Stimulated activated naive CD4-positive, alpha-beta T cell (primary cell): ENCODE measurements around the gene SOX8.

Source experiments
- DNase-seq, 6 experiments: peaks; one replicate each; lab custom pipeline; 2025; lab: John Stamatoyannopoulos, UW

Gene SOX8

DNA sequence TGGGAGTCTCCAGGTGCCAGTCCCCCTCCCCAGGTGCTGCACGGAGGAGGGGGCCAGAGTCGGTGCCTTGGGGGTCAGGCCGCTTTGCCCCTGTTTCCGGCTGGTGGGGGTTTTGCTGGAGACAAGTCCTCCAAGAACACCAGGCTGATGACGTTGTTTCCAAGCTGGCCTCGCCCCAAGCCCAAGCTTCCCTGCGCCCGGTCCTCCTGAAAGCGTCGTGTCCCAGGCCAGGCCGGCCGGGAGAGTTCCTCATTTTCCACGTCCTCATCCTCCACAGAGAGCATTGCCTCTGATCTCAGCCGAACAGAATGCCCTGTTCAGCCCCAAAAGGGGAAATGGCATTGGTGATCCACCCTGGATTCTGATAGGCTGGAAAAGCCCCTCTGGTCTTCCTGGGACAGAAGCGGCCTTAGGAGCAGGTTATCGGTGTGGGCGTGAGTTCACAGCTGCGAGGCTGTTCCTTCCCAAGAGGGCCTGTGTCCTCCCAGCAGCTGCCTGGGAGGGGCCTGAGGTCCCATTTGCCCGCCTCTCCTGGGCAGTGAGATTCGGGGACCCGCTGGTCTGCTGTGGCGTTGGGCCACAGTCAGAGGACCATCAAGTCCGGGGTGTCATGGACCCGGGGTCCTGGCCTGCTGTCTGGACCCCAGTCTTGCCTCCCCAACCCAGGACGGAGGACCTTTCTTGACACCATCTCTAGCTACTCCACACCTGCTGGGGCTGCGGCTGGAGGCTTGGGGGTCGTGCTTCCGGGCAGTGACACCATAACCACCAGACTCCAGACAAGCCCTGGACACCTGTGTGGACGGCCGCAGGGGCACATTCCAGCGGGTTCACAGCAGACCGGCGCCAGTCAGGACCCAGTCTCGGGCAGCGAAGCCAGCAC, 7.1 kb downstream of the SOX8 start:
- no peak for DNase-seq

DNA sequence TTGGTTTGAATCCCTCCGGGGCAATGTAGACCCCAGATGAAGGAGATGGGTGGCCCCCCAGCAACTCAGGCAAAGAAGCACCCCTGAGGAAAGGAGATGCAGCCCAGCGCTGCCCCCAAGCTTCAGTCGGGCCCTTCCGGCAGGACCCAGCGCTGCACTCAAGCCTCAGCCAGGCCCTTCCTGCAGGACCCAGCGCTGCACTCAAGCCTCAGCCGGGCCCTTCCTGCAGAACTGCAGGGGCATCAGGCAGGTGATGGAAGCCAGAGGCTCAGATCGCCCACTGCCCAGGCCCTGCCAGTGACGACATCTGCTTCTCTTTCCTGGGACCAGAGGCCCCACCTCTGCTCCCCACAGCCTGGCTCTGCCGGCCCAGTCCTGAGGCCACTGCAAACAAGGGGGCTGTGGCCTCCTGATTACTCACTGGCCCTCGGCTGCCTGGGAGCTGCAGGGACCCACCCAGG, 7.8 kb downstream of the SOX8 start:
- DNase-seq, result no peak

DNA sequence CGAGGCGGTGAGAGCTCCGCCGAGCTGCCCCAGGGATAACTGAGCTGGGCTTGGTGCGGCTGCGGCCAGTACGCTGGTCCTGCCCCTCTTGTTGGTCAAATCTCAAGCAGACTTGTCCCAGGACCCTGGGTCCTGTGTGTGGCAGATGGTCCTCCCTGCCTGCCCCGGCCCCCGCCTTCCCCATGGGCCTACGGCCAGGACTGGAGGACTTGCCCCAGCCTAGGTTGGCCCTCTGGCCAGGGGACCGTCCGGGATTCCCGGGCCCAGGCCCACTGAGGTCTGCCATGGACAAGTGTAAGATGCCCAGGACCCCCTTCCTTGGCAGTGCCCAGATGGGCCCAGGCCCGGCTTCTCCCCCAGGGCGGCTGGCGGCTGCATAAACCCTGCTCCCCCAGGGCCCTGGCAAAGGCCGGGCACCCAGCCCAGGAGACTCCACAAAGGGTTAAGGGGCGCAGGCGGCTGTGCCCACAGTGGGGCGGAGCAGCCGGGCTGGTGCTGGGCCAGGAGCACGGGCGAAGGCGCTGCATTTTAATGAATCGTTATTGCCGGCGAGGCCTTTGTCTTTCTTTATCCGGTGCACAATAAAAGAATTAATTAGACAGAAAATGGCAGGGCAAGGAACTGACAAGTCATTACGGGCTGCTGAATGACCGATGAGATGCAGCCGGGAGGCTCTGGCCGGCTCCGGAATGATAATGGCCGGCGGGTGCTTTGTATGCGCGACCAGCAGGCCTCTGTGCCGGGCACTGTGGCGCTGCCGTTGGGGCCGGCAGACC, 9.1 kb downstream of the SOX8 start:
- DNase-seq, result no peak

DNA sequence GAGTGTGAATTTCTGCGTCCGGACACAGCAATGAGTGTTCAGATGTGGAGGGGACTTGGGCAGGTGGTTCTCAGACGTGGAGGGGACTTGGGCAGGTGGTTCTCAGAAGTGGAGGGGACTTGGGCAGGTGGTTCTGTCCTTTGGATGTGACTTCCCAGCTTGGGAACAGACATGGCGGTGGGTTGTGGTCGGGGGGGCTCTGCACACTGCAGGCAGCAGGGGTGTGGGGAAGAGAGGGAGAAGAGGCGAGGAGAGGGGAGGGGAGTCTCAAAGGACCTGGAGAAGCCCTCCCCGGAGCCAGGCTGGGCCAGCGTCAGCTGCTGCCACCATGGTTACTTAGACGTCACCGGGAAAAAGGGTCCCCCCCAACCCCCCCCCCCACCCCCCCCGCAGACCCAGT, 9.8 kb downstream of the SOX8 start:
- DNase-seq, result no peak

DNA sequence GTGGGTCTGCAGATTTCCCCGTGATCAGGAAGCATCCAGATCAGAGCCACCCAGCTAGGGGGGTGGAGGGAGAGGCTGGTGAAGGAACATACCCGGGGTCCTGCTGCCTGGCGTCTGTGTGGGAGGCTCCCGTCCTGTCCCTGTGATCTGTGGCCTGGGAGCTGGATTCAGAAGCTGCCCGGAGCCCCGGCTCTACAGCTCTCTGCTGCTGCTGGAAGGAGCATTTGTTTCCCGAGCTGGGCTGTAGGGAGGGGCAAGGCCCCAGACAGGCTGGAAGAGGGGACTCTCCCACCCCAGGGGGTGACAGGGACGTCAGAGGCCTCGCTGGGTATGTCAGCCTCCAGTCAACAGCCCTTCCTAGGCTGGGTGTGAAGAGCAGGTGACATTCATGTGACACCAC, 10.2 kb downstream of the SOX8 start:
- no peak for DNase-seq

DNA sequence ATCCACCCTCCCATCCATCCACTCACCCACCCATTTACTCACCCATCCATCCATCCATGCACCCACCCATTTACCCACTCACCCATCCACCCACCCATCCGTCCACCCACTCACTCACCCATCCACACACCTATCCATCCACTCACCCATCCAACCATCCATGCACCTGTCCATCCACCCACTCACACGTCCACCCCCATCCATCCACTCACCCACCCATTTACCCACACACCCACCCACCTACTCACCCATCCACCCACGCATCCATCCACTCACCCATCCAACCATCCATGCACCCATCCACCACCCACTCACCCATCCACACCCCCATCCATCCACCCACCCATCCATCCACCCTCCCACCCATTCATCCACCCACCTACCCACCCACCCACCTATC, 12.2 kb downstream of the SOX8 start:
- DNase-seq, result no peak

DNA sequence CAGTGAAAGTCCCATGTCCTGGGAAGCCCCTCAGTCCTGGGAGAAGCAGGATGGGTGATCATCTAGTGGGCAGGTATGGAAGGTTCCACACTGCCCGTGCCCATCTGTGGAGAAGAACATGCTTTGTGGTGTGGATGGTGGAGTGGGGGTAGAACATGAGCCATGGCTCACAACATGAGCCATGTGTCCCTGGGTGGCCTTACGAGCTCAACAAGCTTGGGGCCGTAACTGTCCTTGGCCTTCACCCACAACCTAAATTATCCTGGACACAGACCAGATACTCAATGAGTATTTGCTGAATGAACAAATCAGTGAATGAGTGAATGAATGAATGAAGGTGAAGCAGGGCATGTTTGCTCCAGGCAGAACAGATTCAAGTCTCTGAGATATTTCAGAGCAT, 13.5 kb downstream of the SOX8 start:
- no peak for DNase-seq

DNA sequence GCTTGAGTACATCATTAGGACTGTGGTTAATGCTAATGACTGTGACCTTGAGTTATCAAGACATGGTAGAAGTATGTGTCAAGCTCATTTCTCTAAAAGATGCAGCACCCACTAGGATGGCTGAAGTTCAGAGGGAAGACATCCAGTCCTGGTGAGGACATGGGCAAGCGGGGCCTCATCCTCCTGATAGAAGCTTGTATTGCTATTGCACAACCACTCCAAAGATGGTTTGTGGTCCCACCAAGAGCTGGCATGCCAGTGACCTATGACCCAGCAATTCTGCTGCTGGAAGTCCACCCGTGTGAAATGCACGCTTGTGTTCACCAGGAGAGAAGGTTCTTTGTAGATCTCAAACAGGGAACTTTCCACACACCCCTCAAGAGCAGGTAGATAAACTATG, 14.2 kb downstream of the SOX8 start:
- DNase-seq, result no peak

DNA sequence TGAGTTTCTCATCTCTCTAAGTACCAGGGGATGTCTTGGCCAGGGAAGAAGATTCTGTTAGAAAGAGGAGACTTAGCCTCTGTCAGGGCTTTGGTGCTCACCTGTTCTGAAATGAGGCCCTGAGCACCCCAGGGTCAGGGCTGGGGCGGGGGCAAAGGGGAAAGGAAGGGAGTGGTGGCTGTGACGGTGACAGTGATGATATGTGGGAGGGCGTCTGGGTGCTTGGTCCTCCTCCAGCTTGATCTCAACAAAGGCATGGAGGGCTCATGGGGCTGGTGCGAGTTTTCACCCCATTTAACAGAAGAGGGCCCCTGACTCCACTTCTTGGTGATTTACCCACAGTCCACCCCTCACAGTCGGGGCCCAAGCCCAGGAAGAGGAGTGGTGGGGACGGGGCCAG, 15.1 kb downstream of the SOX8 start:
- DNase-seq, result peak; percentile 19 to 67 (median 28)

DNA sequence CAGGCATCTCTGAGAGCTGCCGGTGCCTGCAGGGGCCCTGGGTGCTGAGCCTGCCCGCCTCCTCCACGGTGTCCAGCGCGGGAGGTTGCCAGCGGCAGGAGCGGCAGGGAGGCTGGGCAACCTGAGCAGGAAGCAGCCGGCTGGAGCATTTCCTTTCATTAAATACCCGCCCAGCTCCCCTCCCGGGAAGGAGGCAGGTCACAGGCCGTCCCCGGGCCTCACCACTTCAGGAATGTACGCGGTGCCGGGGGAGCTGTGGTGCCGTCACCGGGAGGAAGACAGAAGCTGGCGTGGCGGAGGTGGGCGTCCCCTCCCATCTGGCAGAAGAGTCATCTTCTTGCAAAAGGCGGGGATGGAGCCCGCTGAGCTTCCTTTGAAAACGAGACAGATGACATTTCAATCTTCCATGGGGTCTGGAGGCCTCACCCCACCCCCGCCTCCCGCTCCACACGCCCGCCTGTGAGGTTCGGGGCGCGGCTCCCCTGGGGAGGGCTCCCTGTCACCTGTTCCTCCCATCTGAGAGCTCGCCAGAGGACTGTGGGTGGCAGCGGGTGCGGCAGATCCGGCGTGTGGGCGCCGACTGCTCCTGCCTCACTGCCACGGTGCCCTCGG, 16.0 kb downstream of the SOX8 start:
- peak; percentile 39 to 66 (median 48) for DNase-seq

DNA sequence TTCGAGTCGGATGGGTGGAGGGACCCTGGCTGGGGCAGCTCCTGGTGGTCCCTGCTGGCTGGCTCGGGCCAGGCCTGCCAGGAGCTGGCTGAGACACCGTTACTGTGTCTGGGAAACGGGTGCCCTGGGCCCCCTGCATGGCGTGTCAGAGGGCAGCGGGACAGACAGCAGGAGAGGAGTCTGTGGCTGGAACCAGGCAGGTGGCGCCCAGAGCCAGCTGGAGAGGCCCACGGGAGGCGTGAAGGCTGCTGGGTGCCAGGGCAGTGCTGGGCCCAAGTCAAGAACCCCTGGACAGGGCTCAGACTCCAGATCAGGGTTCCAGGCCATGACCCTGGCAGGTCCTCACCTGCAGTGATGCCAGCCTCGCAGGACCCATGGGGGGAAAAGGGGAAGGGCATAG, 16.6 kb downstream of the SOX8 start:
- no peak for DNase-seq

DNA sequence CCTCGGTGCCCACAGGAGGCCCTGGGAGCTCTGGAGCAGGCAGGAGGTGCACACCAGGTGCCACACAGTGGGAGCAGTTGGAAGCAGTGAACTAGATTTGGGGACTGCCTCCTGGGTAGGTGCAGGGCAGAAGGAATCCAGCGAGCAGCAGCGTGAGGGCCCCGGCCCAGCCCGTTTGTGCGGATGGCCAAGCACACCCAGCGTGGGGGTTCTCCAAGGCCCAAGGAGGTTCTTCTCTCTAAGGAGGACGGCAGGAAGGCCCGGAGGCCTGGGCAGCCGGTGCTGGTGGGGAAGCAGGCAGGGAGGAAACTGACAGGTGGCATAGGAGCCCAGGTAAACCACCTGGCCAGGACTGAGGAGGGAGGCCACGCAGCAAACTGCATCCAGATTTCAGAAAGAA, 17.0 kb downstream of the SOX8 start:
- DNase-seq, result peak in 1 of 6 experiments; percentile 15

DNA sequence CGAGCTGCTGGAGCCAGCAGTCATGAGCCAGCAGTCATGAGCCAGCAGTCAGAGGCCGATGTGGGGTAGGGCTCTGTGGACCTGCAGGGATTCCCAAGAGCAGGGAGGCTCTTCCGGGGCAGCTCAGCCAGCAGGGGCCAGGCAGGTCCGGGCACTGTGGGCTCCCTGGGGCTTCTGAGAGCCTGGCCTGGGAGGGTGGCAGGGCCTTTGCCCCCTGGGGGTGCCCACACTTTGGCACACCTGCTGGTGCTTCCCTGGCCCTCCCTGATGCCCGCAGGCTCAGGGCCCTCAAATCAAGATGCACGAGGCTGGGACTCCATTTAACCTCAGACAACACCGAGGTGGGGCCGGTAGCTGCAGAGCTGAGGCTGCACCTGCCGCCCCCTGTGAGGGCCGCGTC, 18.1 kb downstream of the SOX8 start:
- no peak for DNase-seq

DNA sequence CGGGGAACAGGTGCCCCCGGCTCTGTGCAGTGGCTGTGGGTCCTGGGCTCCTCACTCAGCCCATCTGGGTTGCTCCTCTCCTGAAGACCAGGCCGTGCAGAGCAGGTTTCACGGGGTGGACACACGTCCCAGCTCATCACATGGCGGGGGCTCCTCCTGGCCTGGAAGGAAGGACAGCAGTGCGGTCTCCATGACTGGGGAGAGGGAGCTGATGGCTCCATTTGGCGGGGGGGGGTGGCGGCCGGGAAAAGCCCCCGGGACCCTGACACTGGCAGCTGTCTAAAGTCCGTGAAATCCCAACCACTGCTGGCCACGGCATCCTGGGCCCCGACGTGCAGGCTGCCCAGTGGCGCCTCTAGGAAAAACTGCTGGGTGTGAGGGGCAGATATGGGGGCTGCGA, 19.0 kb downstream of the SOX8 start:
- no peak for DNase-seq

DNA sequence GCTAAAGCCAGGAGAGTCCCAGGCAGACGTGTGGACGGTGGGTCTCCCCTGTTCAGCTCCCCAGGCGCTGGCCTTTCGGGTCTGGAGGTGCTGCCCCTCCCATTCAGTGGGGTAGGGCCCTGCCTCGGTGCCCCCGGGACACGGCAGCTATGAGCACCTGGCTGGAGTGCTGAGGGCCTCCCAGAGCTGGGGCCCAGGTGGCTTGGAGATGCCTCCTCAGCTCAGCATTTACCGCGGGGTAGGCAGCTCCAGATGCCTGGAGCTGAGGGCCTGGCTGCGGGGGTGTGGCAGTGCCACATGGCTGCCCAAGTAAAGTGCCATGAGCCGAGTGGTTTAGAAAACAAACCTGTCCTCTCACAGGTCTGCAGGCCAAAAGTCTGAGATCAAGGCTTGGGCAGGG, 19.5 kb downstream of the SOX8 start:
- no peak for DNase-seq

DNA sequence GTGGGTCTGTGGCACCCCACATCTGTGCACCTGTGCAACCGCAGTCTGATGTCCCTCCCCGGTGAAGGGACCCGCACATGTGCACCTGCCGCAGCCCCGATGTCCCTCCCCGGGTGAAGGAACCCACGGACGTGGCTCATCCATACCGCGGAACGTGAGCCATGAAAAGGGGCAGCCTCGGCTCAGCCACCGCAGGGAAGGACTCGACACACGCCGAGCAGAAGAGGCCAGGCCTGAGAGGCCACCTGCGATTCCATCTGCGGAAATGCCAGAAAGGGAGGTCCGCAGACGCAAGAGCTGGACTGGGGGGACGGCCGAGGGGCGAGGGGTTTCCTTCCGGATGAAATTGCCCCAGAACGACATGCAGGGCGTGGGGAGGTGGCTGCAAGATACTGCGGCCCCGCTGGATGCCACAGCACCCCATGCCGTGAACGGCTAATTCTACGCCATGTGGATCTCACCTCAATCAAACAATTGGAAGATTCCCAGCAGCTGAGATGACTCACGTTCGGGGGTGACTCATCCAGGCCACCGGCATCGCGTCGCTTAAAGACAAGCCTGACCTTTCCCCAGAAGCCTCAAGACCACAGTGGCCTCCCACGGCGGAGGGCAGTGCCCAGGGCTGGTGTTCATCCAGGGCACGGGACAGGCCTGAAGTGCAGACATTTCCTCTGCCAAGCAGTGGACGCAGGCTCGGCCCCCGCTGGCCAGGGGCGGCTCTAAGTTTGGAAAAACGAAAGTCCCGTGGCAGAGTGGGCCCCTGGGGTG, 21.0 kb downstream of the SOX8 start:
- no peak for DNase-seq

DNA sequence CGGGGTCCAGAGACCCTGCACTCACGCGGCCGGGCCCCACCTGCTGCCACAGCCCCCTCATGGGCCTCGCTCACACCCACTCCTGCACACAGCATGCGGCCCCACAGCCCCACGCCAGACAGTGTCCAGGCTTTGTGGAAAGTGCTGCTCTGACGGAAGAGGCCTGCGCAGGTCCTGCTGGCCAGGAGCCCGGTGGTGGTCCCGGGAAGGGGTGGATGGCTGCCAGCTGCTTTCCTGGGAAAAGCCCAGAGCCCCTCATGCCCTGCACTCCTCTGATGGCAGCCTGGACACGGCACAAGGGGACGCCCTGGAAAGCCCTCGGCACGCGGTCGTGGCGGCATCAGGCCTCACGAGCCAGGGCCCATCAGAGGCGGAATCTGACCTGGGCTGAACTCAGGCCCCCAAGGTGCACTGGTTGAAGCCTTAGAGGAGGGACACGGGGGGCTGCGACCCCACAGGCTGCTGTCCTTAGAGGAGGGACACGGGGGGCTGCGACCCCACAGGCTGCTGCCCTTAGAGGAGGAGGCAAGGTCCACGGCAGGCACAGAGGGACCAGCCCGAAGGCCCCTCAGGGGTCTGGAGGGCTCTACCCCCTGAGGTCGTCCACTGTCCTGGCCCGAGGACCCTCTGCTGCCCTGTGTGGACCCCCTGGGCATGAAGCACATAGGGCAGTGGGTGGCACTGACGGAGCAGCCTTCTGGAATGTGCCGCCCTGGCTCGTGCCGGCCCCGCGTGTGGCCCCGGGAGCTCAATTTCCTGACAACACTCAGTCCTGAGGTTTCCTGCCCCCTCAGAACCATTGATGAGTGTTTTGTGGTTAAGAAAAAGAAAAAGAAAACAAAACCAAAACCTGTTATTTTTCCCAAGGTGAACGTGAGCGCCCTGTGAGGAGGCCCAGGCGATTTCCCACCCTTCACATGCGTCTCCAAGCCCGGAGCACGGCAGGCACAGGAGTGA, 22.1 kb downstream of the SOX8 start:
- peak in 4 of 6 experiments; percentile 14 to 64 (median 57) for DNase-seq

DNA sequence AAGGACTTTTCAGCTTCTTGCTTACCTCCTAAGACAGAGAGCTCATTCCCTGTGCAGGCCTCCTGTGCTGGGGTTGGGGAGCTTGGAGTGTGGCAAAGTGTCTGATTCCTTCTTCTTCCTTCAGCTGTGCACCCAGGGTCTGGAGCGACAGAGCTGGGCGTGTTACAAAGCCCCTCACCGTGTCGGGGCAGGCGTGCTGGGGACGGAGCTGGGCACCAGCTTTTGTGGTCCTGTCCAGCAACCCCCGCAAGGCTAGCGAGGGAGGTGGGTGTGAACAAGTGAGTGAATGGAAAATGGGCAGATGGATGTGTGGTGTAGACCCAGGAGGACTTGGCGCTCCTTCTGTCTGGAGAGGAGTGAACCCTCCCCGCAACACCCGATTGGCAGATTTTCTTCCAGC, 23.7 kb downstream of the SOX8 start:
- DNase-seq, result no peak

DNA sequence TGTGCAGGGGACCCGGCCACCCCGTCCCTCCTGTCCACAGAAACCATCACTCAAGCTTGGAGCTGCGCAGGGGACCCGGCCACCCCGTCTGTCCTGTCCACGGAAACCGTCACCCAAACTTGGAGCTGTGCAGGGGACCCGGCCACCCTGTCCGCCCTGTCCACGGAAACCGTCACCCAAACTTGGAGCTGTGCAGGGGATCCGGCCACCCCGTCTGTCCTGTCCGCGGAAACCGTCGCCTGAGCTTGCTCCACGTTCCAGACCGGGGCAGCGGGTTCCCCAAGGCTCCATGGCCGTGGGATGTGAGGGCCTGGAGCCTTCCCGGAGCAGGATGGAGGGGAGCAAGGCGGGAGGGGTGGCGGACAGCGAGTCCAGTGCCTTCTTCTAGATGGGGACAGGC, 25.2 kb downstream of the SOX8 start:
- DNase-seq, result no peak

DNA sequence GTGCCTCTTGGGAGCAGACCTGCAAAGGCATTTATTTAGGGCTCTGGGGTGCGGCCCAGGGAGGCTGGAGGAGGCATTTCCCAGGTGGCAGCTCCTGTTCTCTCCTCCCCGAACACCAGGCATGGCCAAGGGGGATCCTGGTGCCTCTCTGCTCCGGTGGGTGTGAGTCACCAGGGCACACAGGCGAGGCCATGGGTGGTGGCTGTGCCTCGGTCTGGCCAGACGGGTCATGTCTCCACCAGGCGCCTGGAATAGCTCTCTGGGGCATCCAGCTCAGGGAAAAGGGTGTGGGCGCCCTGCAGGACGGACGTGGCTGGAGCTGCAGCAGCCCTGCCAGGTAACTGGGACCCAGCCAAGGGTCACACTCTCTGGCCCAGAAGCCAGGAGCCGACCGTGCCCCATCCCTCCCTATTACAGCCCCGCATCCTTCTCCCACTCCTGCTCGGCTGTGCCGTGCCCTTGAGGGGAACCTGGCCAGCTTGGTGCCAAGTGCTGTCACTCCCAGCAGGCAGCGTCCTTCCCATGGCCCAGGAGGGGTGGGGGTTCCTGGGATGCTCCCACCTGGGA, 25.8 kb downstream of the SOX8 start:
- DNase-seq, result no peak

DNA sequence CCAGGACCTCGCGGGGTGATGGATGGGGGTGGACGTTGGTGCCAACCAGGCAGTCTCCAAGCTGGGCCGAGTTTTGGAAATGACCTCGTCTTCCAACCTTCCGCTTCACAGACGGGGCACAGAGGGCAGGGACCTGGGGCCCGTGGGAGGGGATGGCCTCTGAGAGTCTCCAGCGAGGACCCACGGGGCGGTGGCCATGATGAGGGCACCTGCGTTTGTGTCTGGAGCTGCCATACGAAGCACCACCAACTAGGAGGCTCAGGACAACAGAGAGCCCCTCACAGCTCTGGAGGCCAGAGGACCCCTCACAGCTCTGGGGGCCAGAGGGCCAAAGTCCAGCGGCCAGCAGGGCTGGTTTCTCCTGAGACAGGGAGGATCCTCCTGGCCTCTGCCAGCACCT, 26.5 kb downstream of the SOX8 start:
- DNase-seq, result no peak
